Purkinje cell (primary cell): ENCODE data around the gene SRPK3. TPM values are rescaled to one million over a fixed set of nuclear protein-coding genes. Genes with fewer than 3 reads are reported as not detected.

ENCODE experiments used
- polyA plus RNA-seq: library from polyadenylated mRNA; unstranded; fragments of >200 nt; fragmentation: Nextera tagmentation; gene quantifications from 2 replicates; pipeline ENCODE4 v1.2.1, GENCODE V29; 2014

The SRPK3 gene
- polyA plus RNA-seq: 2.0 TPM in 1 of 2 replicates, not detected in the other

GRCh38 chrX:153780678-153781427 is at the start of gene SRPK3:
Gene SRPK3 (plus strand): TSS chrX:153781041. CDS start chrX:153781087, 46 bp downstream.

GRCh38 chrX:153763989-153764755 is 16.7 kb upstream of the SRPK3 start, which contains the start of gene PLXNB3:
Gene PLXNB3 (plus strand): TSS chrX:153764249. CDS start chrX:153765536, 1,287 bp downstream.

GRCh38 chrX:153794018-153794896 is 13.4 kb downstream of the SRPK3 start, which contains the start of the genes IDH3G and SSR4:
Gene IDH3G (minus strand): TSS chrX:153794375. CDS start chrX:153794326, 49 bp downstream.
Gene SSR4 (plus strand): TSS chrX:153794668. CDS start chrX:153794688, 20 bp downstream.

GRCh38 chrX:153829799-153830639 is 49.2 kb downstream of the SRPK3 start, which contains the start of gene PDZD4:
Gene PDZD4 (minus strand): TSS chrX:153830544. CDS start chrX:153830298, 246 bp downstream.

Other genes with a start within 250 kb of the SRPK3 start
- gene CCNQ, start 181.9 kb upstream of the SRPK3 start, polyA plus RNA-seq: 2.8 and 7.1 TPM in 2 replicates
- gene DUSP9, start 133.8 kb upstream of the SRPK3 start, polyA plus RNA-seq: not detected in 2 replicates
- 1.4 TPM in 1 of 2 replicates, not detected in the other for gene PNCK, start 107.2 kb upstream of the SRPK3 start, polyA plus RNA-seq
- 0.39 and 0.70 TPM in 2 replicates for gene SLC6A8, start 93.1 kb upstream of the SRPK3 start, polyA plus RNA-seq
- 151 and 213 TPM in 2 replicates for gene BCAP31, start 56.7 kb upstream of the SRPK3 start, polyA plus RNA-seq
- gene ABCD1, start 56.2 kb upstream of the SRPK3 start, polyA plus RNA-seq: 0.07 and 2.8 TPM in 2 replicates
- gene PLXNB3, start 16.8 kb upstream of the SRPK3 start, polyA plus RNA-seq: not detected in 2 replicates
- gene IDH3G, start 13.3 kb downstream of the SRPK3 start, polyA plus RNA-seq: 85.8 and 95.3 TPM in 2 replicates
- 580 and 718 TPM in 2 replicates for gene SSR4, start 13.6 kb downstream of the SRPK3 start, polyA plus RNA-seq
- 0.43 and 2.1 TPM in 2 replicates for gene PDZD4, start 49.5 kb downstream of the SRPK3 start, polyA plus RNA-seq
- gene L1CAM, start 105.1 kb downstream of the SRPK3 start, polyA plus RNA-seq: 6.9 and 7.2 TPM in 2 replicates
- gene AVPR2, start 123.6 kb downstream of the SRPK3 start, polyA plus RNA-seq: not detected in 2 replicates
- not detected in 2 replicates for gene ARHGAP4, start 145.2 kb downstream of the SRPK3 start, polyA plus RNA-seq
- 53.4 and 55.0 TPM in 2 replicates for gene NAA10, start 154.0 kb downstream of the SRPK3 start, polyA plus RNA-seq
- not detected in 2 replicates for gene RENBP, start 163.6 kb downstream of the SRPK3 start, polyA plus RNA-seq
- 4.1 and 5.5 TPM in 2 replicates for gene HCFC1, start 190.8 kb downstream of the SRPK3 start, polyA plus RNA-seq
- gene TMEM187, start 191.7 kb downstream of the SRPK3 start, polyA plus RNA-seq: 1.6 and 5.4 TPM in 2 replicates
- gene IRAK1, start 238.9 kb downstream of the SRPK3 start, polyA plus RNA-seq: 2.4 and 3.6 TPM in 2 replicates